Panc1 (cell line): ENCODE data around the gene LPIN1.

ENCODE experiments used
- CTCF ChIP-seq: fragments of 450-650 bp; IDR thresholded peaks from 2 replicates; pipeline ENCODE4 v1.5.1; 2017; ENCODE audit warnings: mild to moderate bottlenecking
- POLR2AphosphoS5 ChIP-seq: IDR thresholded peaks from 2 replicates; pipeline ENCODE4 v1.6.1; 2012; ENCODE audit warnings: mild to moderate bottlenecking, low read depth, low read length, moderate library complexity

DNA sequence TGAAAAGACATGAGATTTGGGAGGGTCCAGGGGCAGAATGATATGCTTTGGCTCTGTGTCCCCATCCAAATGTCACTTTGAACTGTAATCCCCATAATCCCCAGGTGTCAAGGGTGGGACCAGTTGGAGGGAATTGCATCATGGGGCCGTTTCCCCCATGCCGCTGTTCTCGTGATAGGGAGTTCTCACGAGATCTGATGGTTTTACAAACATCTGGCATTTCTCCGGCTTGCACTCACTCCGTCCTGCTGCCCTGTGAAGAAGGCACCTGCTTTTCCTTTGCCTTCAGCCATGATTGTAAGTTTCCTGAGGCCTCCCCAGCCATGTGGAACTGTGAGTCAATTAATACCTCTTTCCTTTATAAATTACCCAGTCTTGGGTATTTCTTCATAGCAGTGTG is 51.4 kb downstream of the LPIN1 start:
- TF ChIP-seq CTCF: no peak
- TF ChIP-seq POLR2AphosphoS5: no peak
